ENCODE data around the gene WDR44.

The WDR44 gene

DNA sequence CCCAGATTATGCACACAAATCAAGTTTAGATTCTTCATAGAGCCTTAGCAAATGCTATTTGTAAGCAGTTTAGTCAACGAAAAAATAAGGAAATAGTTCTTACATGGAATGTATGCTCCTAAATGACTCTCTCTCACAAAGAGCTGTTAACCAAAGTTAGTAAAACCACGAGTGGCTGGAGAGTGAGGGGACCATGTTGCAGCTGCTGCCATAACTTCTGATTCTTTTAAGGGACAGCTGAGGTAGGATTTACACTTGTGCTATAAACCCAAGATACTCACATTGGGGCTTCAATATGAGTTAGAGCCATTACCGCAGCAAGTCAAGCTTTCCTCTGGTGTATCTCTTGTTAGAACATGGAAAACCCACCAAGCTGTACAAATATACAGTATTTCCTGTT, 152.4 kb downstream of the WDR44 start:
- H3K27me3 ChIP-seq (ENCODE audit: insufficient read depth, poor library complexity, severe bottlenecking), result no peaks in the 10 kb centered on the region
- no peak overlapping the region for H3K4me3 ChIP-seq (replicated peaks; ENCODE audit: insufficient read depth, low read length)
- no peak for TF ChIP-seq SPI1 (IDR thresholded peaks at IDR 0.05; ENCODE audit: borderline replicate concordance, low read depth)
- no peak for TF ChIP-seq GABPA (IDR thresholded peaks at IDR 0.05; ENCODE audit: low read depth)
- TF ChIP-seq POLR2AphosphoS5 (IDR thresholded peaks at IDR 0.05; ENCODE audit: low read depth), result no peak
- TF ChIP-seq REST (IDR thresholded peaks at IDR 0.05; ENCODE audit: insufficient replicate concordance, low read depth), result no peak
- TF ChIP-seq CTCF (IDR thresholded peaks at IDR 0.05; ENCODE audit: insufficient read depth, low read length), result no peak
- no peak for DNase-seq (ENCODE audit: low read depth in 1 of 2, low spot score in 1 of 2)
- H3K27ac ChIP-seq (replicated peaks), result peak overlapping the region; percentile 86

DNA sequence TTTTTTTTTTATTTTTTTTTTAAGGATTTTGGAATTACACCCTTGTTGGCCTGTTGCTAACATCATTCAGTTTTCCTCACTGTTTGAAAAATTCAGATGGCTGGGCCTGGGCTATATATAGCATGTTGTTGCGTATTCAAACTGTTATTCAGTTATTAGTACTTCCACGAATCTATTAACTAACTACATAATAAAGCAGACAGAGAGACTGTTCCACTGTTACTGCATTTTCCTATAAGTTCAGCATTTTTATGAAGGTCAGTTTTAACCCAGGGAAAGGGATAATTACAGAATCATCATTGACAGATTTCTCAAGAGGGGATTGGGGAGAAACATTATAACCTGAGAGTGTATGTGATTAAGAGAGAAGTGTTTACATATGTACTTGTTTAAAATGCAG, 152.8 kb downstream of the WDR44 start:
- TF ChIP-seq SPI1 (IDR thresholded peaks at IDR 0.05; ENCODE audit: borderline replicate concordance, low read depth), result no peak
- TF ChIP-seq GABPA (IDR thresholded peaks at IDR 0.05; ENCODE audit: low read depth), result no peak
- TF ChIP-seq REST (IDR thresholded peaks at IDR 0.05; ENCODE audit: insufficient replicate concordance, low read depth), result no peak
- TF ChIP-seq CTCF (IDR thresholded peaks at IDR 0.05; ENCODE audit: insufficient read depth, low read length), result no peak
- TF ChIP-seq POLR2AphosphoS5 (IDR thresholded peaks at IDR 0.05; ENCODE audit: low read depth), result no peak
- no peak for DNase-seq (ENCODE audit: low read depth in 1 of 2, low spot score in 1 of 2)
- Histone ChIP-seq H3K27me3 (ENCODE audit: insufficient read depth, poor library complexity, severe bottlenecking) (no peaks in the 10 kb centered on the region), H3K27ac (replicated peaks) (peak overlapping the region; percentile 86), H3K4me3 (replicated peaks; ENCODE audit: insufficient read depth, low read length) (no peak overlapping the region)

DNA sequence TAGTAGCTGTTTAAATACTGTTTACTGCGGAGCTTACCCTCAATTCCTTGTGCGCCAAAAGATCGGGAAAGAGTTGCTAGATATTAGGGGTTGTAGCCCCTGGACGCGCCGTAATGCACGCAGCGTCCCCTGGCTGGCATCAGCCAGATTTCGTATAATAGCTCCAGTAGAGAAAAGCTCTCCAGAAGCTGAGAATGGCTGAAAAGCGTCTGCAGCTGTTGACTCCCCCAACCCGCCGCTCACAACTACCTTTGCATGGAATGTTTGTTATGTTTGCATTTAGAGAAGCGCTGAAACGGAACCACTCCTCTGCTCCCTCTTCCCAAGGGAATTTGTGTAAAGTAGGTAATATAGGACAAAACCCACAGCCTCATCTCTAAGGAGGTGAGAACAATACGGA, 153.4 kb downstream of the WDR44 start:
- TF ChIP-seq CTCF (IDR thresholded peaks at IDR 0.05; ENCODE audit: insufficient read depth, low read length) (no peak), POLR2AphosphoS5 (IDR thresholded peaks at IDR 0.05; ENCODE audit: low read depth) (no peak), REST (IDR thresholded peaks at IDR 0.05; ENCODE audit: insufficient replicate concordance, low read depth) (no peak), SPI1 (IDR thresholded peaks at IDR 0.05; ENCODE audit: borderline replicate concordance, low read depth) (no peak), GABPA (IDR thresholded peaks at IDR 0.05; ENCODE audit: low read depth) (no peak)
- Histone ChIP-seq H3K27ac (replicated peaks) (peak overlapping the region; percentile 46), H3K4me3 (replicated peaks; ENCODE audit: insufficient read depth, low read length) (no peak overlapping the region), H3K27me3 (ENCODE audit: insufficient read depth, poor library complexity, severe bottlenecking) (no peaks in the 10 kb centered on the region)
- no peak for DNase-seq (ENCODE audit: low read depth in 1 of 2, low spot score in 1 of 2)

Small RNA genes lying within 50 kb of the gene (microRNA-seq; reads per million reads assigned to microRNA genes)
- 564 reads per million, percentile 83 among the genes with 10 or more reads in this experiment for gene MIR1277
